HG03097 (cell line): ENCODE measurements around the gene RILPL1.
"Not testable (repeated sequence)": the region's sequence is repeated elsewhere in the genome, so short reads cannot be mapped to it uniquely, and the experiment has no call there.

Source experiments
- ATAC-seq: cut with Tn5 transposase; IDR thresholded peaks from one replicate; pipeline ENCODE4 v1.9.1; 2021; ENCODE audit not compliant: unreplicated experiment, low FRiP score

RILPL1 gene

GRCh38 chr12:123530668-123531067 is 2.9 kb downstream of the RILPL1 start:
- no peak for ATAC-seq

GRCh38 chr12:123529686-123530085 is 3.8 kb downstream of the RILPL1 start:
- ATAC-seq: no peak

- ATAC-seq: no peak
Measured at GRCh38 chr12:123528858-123529257, 4.7 kb downstream of the RILPL1 start.

- ATAC-seq: no peak
Measured at GRCh38 chr12:123526542-123527080, 6.9 kb downstream of the RILPL1 start.

GRCh38 chr12:123524378-123524777 is 9.1 kb downstream of the RILPL1 start:
- no peak for ATAC-seq

- ATAC-seq: no peak
Measured at GRCh38 chr12:123523518-123523917, 10.0 kb downstream of the RILPL1 start.

GRCh38 chr12:123522164-123522563 is 11.4 kb downstream of the RILPL1 start:
- ATAC-seq: no peak

- ATAC-seq: no peak
Measured at GRCh38 chr12:123520567-123521474, 12.7 kb downstream of the RILPL1 start.

GRCh38 chr12:123519141-123520001 is 14.1 kb downstream of the RILPL1 start:
- ATAC-seq: no peak

- ATAC-seq: no peak
Measured at GRCh38 chr12:123516216-123516780, 17.2 kb downstream of the RILPL1 start.

GRCh38 chr12:123514582-123515221 is 18.8 kb downstream of the RILPL1 start:
- not testable (repeated sequence) for ATAC-seq

- no peak for ATAC-seq
Measured at GRCh38 chr12:123513805-123514204, 19.7 kb downstream of the RILPL1 start.

- ATAC-seq: no peak
Measured at GRCh38 chr12:123512838-123513665, 20.5 kb downstream of the RILPL1 start.

GRCh38 chr12:123506843-123507236 is 26.7 kb downstream of the RILPL1 start:
- no peak for ATAC-seq

GRCh38 chr12:123506059-123506842 is 27.3 kb downstream of the RILPL1 start:
- no peak for ATAC-seq

GRCh38 chr12:123502163-123502704 is 31.3 kb downstream of the RILPL1 start:
- no peak for ATAC-seq

- ATAC-seq: no peak
Measured at GRCh38 chr12:123499332-123499731, 34.2 kb downstream of the RILPL1 start.

GRCh38 chr12:123498126-123498825 is 35.2 kb downstream of the RILPL1 start:
- ATAC-seq: no peak
